Astrocyte (in vitro differentiated cells and primary cell): Measurements from ENCODE around the gene KLF17. TPM values are rescaled to one million over a fixed set of nuclear protein-coding genes. Genes with fewer than 3 reads are reported as not detected.

ENCODE experiments used
- DNase-seq: peaks from one replicate; pipeline ENCODE4 v3.0.0-alpha.2; 2010; ENCODE audit warnings: low read depth
- FAIRE-seq: peaks from 2 replicates; lab custom pipeline; 2011; peaks lifted over from hg19 to GRCh38; lab: Jason Lieb, UNC
- H2AFZ ChIP-seq: 2 replicates; pipeline ENCODE4 v1.6.0; 2012; ENCODE audit warnings: low read depth, low read length, inconsistent platforms
- H3K27ac ChIP-seq: 2 replicates; pipeline ENCODE4 v1.5.1; 2011; ENCODE audit warnings: low read depth, low read length, inconsistent platforms
- H3K27me3 ChIP-seq: 2 replicates; pipeline ENCODE4 v1.6.0; 2011; ENCODE audit warnings: low read length, inconsistent platforms; ENCODE audit not compliant: insufficient read depth
- H3K36me3 ChIP-seq: 2 replicates; pipeline ENCODE4 v1.5.1; 2011; ENCODE audit warnings: low read length, inconsistent platforms; ENCODE audit not compliant: insufficient read depth
- H3K4me1 ChIP-seq: 2 replicates; pipeline ENCODE4 v1.5.1; 2011; ENCODE audit warnings: low read length, inconsistent platforms; ENCODE audit not compliant: insufficient read depth
- H3K4me2 ChIP-seq: 2 replicates; pipeline ENCODE4 v1.6.0; 2012; ENCODE audit warnings: low read length, inconsistent platforms
- H3K4me3 ChIP-seq: 2 replicates; pipeline ENCODE4 v1.5.1; 2011; ENCODE audit warnings: low read depth, mild to moderate bottlenecking, low read length, inconsistent platforms; ENCODE audit not compliant: insufficient read depth
- H3K79me2 ChIP-seq: 2 replicates; pipeline ENCODE4 v1.6.0; 2012; ENCODE audit warnings: mild to moderate bottlenecking, low read length, inconsistent platforms; ENCODE audit not compliant: insufficient read depth
- H3K9ac ChIP-seq: 2 replicates; pipeline ENCODE4 v1.6.0; 2012; ENCODE audit warnings: mild to moderate bottlenecking, low read length, inconsistent platforms
- H3K9me3 ChIP-seq: 2 replicates; pipeline ENCODE4 v1.5.1; 2012; ENCODE audit warnings: low read depth, mild to moderate bottlenecking, low read length, inconsistent platforms; ENCODE audit not compliant: insufficient read depth
- H4K20me1 ChIP-seq: 2 replicates; pipeline ENCODE4 v1.6.0; 2012; ENCODE audit warnings: low read length, inconsistent platforms; ENCODE audit not compliant: insufficient read depth
- H3K27ac Mint-ChIP-seq: one replicate; pipeline ENCODE4 v1.8.0; 2021; ENCODE audit warnings: mild to moderate bottlenecking, mixed read lengths; ENCODE audit not compliant: unreplicated experiment
- H3K27me3 Mint-ChIP-seq: one replicate; pipeline ENCODE4 v1.8.0; 2021; ENCODE audit warnings: low read depth, mixed read lengths; ENCODE audit not compliant: unreplicated experiment
- H3K36me3 Mint-ChIP-seq: one replicate; pipeline ENCODE4 v1.8.0; 2021; ENCODE audit warnings: low read depth, mixed read lengths; ENCODE audit not compliant: unreplicated experiment
- H3K4me1 Mint-ChIP-seq: one replicate; pipeline ENCODE4 v1.8.0; 2021; ENCODE audit warnings: low read depth, mixed read lengths; ENCODE audit not compliant: unreplicated experiment
- H3K4me3 Mint-ChIP-seq: one replicate; pipeline ENCODE4 v1.8.0; 2021; ENCODE audit warnings: mild to moderate bottlenecking, moderate library complexity, mixed read lengths; ENCODE audit not compliant: unreplicated experiment
- H3K9me3 Mint-ChIP-seq: one replicate; pipeline ENCODE4 v1.8.0; 2021; ENCODE audit warnings: mild to moderate bottlenecking, mixed read lengths; ENCODE audit not compliant: unreplicated experiment
- EZH2 ChIP-seq: IDR thresholded peaks from 2 replicates; pipeline ENCODE4 v1.6.1; 2012; ENCODE audit warnings: mild to moderate bottlenecking, low read length, inconsistent platforms; ENCODE audit not compliant: insufficient read depth
- total RNA-seq: library from RNA; stranded (reverse); gene quantifications from 2 replicates; pipeline ENCODE4 v1.2.1, GENCODE V29; 2021
- TF ChIP-seq, protein P1 (sequence below): IDR thresholded peaks from 2 replicates; pipeline ENCODE4 v1.5.1; 2011; ENCODE audit warnings: low read depth, mild to moderate bottlenecking, inconsistent platforms, low read length, moderate library complexity; ENCODE audit not compliant: insufficient read depth

The KLF17 gene
- total RNA-seq, 1 donor from 2014 or later, result 0.09 TPM

DNA sequence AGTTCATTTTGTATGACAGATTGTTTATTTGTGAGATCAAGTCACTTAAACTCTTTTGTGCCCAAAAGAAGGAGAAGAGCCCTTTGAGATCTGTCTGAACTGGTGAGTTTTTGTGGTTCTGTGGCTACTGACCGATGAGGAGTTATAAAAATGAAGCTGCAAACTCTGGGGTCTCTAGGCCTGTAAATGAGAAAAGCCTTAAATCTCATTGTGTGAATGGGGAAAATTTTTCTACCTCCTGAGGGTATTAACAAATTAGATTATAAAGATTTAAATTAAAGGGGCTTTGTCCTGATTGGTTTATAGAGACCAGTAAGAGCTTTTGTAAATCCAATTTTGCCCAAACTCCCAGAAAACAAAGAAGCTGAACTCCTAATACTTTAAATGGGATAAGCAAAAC is 9.7 kb upstream of the KLF17 start:
- peaks cover 14% of the 10 kb centered on the region for H3K4me1 Mint-ChIP-seq
- no peak for FAIRE-seq
- no peak overlapping the region for H3K9ac ChIP-seq
- H3K4me3 ChIP-seq, result no peak overlapping the region
- DNase-seq, result no peak
- no peaks in the 10 kb centered on the region for H3K9me3 ChIP-seq
- no peak overlapping the region for H3K27ac ChIP-seq
- no peaks in the 10 kb centered on the region for H4K20me1 ChIP-seq
- peaks cover 3% of the 10 kb centered on the region for H3K9me3 Mint-ChIP-seq
- no peak overlapping the region for H3K4me2 ChIP-seq
- peaks cover 7% of the 10 kb centered on the region for H3K27me3 Mint-ChIP-seq
- H3K4me1 ChIP-seq, result peaks cover 3% of the 10 kb centered on the region
- H3K27ac Mint-ChIP-seq, result no peak overlapping the region
- H3K36me3 ChIP-seq, result no peaks in the 10 kb centered on the region
- TF ChIP-seq EZH2, result no peak
- TF ChIP-seq, protein P1, sequence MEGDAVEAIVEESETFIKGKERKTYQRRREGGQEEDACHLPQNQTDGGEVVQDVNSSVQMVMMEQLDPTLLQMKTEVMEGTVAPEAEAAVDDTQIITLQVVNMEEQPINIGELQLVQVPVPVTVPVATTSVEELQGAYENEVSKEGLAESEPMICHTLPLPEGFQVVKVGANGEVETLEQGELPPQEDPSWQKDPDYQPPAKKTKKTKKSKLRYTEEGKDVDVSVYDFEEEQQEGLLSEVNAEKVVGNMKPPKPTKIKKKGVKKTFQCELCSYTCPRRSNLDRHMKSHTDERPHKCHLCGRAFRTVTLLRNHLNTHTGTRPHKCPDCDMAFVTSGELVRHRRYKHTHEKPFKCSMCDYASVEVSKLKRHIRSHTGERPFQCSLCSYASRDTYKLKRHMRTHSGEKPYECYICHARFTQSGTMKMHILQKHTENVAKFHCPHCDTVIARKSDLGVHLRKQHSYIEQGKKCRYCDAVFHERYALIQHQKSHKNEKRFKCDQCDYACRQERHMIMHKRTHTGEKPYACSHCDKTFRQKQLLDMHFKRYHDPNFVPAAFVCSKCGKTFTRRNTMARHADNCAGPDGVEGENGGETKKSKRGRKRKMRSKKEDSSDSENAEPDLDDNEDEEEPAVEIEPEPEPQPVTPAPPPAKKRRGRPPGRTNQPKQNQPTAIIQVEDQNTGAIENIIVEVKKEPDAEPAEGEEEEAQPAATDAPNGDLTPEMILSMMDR, result no peak
- H2AFZ ChIP-seq, result no peak overlapping the region
- H3K36me3 Mint-ChIP-seq, result no peaks in the 10 kb centered on the region
- H3K79me2 ChIP-seq, result no peaks in the 10 kb centered on the region
- no peak overlapping the region for H3K4me3 Mint-ChIP-seq
- peaks cover 5% of the 10 kb centered on the region for H3K27me3 ChIP-seq

DNA sequence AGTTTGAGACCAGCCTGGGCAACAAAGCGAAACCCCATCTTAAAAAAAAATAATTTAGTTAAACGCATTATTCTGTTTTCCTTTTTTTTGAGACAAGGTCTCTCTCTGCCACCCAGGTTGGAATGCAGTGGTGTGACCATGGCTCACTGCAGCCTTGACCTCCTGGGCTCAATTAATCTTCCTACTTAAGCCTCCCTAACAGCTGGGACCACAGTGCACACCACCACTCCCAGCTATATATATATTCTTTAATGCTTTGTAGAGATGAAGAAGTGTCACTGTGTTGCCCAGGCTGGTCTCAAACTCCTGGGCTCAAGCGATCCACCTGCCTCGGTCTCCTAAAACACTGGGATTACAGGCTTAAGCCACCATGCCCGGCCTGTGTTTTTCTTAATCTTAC is 7.7 kb upstream of the KLF17 start:
- Histone ChIP-seq H3K9me3 (no peaks in the 10 kb centered on the region), H3K79me2 (no peaks in the 10 kb centered on the region), H3K4me3 (no peak overlapping the region), H4K20me1 (no peaks in the 10 kb centered on the region), H3K4me2 (no peak overlapping the region), H3K27me3 (peaks cover 5% of the 10 kb centered on the region), H3K4me1 (peaks cover 3% of the 10 kb centered on the region), H3K36me3 (no peaks in the 10 kb centered on the region), H2AFZ (no peak overlapping the region), H3K9ac (no peak overlapping the region), H3K27ac (no peak overlapping the region)
- Mint-ChIP-seq H3K4me1 (peaks cover 14% of the 10 kb centered on the region), H3K9me3 (peaks cover 4% of the 10 kb centered on the region), H3K27ac (no peak overlapping the region), H3K4me3 (no peak overlapping the region), H3K27me3 (peaks cover 6% of the 10 kb centered on the region), H3K36me3 (no peaks in the 10 kb centered on the region)
- TF ChIP-seq, protein P1, result no peak
- no peak for TF ChIP-seq EZH2
- no peak for DNase-seq
- no peak for FAIRE-seq

DNA sequence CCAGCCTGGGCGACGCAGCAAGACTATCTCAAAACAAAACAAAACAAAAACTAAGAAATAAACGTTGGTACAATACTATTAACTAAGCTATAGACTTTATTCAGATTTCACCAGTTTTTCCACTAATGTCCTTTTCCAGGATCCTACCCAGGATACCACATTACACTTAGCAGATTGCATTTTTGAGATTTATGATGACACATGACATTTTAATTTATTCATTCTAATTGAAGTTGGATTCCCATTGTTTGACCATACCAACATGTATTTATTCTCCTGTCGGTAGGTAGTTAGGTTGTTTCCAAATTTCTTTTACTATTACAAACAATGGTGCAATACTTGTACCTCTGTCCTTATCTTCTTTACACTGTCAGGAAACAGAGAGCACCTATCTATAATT is 6.8 kb upstream of the KLF17 start:
- H4K20me1 ChIP-seq, result no peaks in the 10 kb centered on the region
- H3K4me3 Mint-ChIP-seq, result no peak overlapping the region
- no peak overlapping the region for H3K4me3 ChIP-seq
- TF ChIP-seq, protein P1, result no peak
- TF ChIP-seq EZH2, result no peak
- H3K79me2 ChIP-seq, result no peaks in the 10 kb centered on the region
- no peak overlapping the region for H2AFZ ChIP-seq
- peaks cover 4% of the 10 kb centered on the region for H3K27me3 Mint-ChIP-seq
- H3K36me3 Mint-ChIP-seq, result no peaks in the 10 kb centered on the region
- no peaks in the 10 kb centered on the region for H3K36me3 ChIP-seq
- FAIRE-seq (no peak), DNase-seq (no peak)
- H3K9ac ChIP-seq, result no peak overlapping the region
- no peak overlapping the region for H3K27ac Mint-ChIP-seq
- peaks cover 14% of the 10 kb centered on the region for H3K4me1 Mint-ChIP-seq
- no peaks in the 10 kb centered on the region for H3K9me3 ChIP-seq
- H3K27me3 ChIP-seq, result peaks cover 3% of the 10 kb centered on the region
- no peak overlapping the region for H3K27ac ChIP-seq
- H3K4me1 ChIP-seq, result peaks cover 3% of the 10 kb centered on the region
- no peak overlapping the region for H3K4me2 ChIP-seq
- peaks cover 3% of the 10 kb centered on the region for H3K9me3 Mint-ChIP-seq
